ENCODE data around the gene RNF215. TPM values are rescaled to one million over a fixed set of nuclear protein-coding genes. Genes with fewer than 3 reads are reported as not detected.
A peak's percentile ranks its signal among the peaks of the same experiment; 100 is the strongest.

The RNF215 gene
- total and polyA plus RNA-seq, 8 donors, result 14.6 to 27.5 (median 23.2) TPM

DNA sequence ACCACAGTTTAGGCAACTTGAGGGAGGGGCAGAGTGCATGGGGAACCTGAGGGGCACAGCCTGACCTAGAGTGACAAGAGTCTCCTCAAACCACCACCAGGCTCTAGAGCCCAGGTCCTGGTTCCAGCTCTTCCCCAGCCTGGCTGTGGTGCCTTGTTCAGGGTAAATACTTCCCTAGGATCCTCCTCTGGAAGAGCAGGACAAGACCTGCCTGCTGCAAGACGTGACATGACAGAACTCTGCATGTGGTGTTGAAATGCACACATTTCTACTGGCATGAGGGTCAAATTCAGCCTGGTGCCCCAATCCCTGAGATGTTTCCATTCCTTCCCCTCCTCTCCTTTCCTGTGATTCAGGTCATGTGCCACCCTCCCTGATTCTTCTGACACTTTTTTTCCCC is 12.9 kb upstream of the RNF215 start:
- H3K27me3 ChIP-seq, result peaks cover 0 to 50% of the 10 kb centered on the region in 2 donors
- no peak overlapping the region for H3K4me3 ChIP-seq
- no peak overlapping the region for H3K27ac ChIP-seq
- intact Hi-C loops (cut with DNase I), result no loop called here
- TF ChIP-seq CTCF (IDR thresholded peaks at IDR 0.05), result no peak
- no peak for DNase-seq
- no peaks in the 10 kb centered on the region for H3K9me3 ChIP-seq
- ATAC-seq, result no peak
- no peaks in the 10 kb centered on the region for H3K36me3 ChIP-seq
- H3K4me1 ChIP-seq, result peaks cover 3 to 21% of the 10 kb centered on the region in 2 donors

DNA sequence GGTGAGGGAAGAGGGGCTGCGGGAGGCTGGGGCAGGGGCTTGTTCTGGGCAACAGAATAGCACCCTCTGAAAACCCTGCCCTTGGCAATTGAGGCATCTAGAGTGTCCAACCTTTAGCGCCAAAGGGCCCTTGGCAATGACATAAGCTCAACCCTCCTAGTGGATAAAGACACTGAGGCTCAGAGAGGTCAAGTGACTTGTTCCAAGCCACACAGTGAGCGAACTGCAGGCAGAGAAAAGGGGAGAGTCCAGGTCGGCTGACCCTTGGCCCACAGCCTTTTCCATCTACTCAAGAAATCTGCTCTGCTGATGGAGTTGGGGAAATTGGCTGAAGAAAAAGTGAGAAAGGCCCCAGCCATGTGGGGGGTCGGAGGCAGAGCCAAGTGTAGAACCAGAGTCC is 12.5 kb upstream of the RNF215 start:
- DNase-seq, result no peak
- no peak for ATAC-seq
- Histone ChIP-seq H3K36me3 (no peaks in the 10 kb centered on the region), H3K4me1 (peaks cover 3 to 21% of the 10 kb centered on the region in 2 donors), H3K27me3 (peaks cover 0 to 52% of the 10 kb centered on the region in 2 donors), H3K4me3 (no peak overlapping the region), H3K27ac (no peak overlapping the region), H3K9me3 (no peaks in the 10 kb centered on the region)
- intact Hi-C loops (cut with DNase I), result no loop called here
- no peak for TF ChIP-seq CTCF (IDR thresholded peaks at IDR 0.05)

GRCh38 chr22:30398685-30399680 is 11.8 kb upstream of the RNF215 start:
- H3K27ac ChIP-seq, result no peak overlapping the region
- peaks cover 3 to 21% of the 10 kb centered on the region in 2 donors for H3K4me1 ChIP-seq
- intact Hi-C loops (cut with DNase I), result no loop called here

GRCh38 chr22:30397656-30398635 is 10.7 kb upstream of the RNF215 start:
- Histone ChIP-seq H3K36me3 (no peaks in the 10 kb centered on the region), H3K4me3 (peak overlapping the region; percentile 59 to 60), H3K27ac (no peak overlapping the region), H3K4me1 (peaks cover 3 to 21% of the 10 kb centered on the region in 2 donors), H3K9me3 (no peaks in the 10 kb centered on the region), H3K27me3 (peaks cover 0 to 52% of the 10 kb centered on the region in 2 donors)
- intact Hi-C loops (cut with DNase I), result no loop called here
- DNase-seq (no peak), ATAC-seq (no peak)
- no peak for TF ChIP-seq CTCF (IDR thresholded peaks at IDR 0.05)

More at GRCh38 chr22:30398685-30399680, 11.8 kb upstream of the RNF215 start:
- DNase-seq, result no peak
- no peak for ATAC-seq
- no peak overlapping the region for H3K4me3 ChIP-seq
- H3K36me3 ChIP-seq, result no peaks in the 10 kb centered on the region
- no peaks in the 10 kb centered on the region for H3K9me3 ChIP-seq
- peaks cover 0 to 52% of the 10 kb centered on the region in 2 donors for H3K27me3 ChIP-seq
- TF ChIP-seq CTCF (IDR thresholded peaks at IDR 0.05), result no peak

Data from left lung (tissue), 10 donors.